SK-N-SH (cell line): ENCODE measurements around the gene PDGFC. TPM values are rescaled to one million over a fixed set of nuclear protein-coding genes. Genes with fewer than 3 reads are reported as not detected.

ENCODE experiments used
- CTCF ChIA-PET: fragments of 300-600, 350-600 bp; formaldehyde crosslinking; extraction: SDS; loops from one replicate; lab custom pipeline; 2021; lab: Yijun Ruan, JAX
- POLR2A ChIA-PET: fragments of 350-600 bp; sonication (Branson Sonifier 250); formaldehyde crosslinking; extraction: SDS; loops from one replicate; lab custom pipeline; 2020; ENCODE audit warnings: antibody characterized with exemption, inconsistent platforms; lab: Yijun Ruan, JAX
- DNase-seq: peaks from one replicate; pipeline ENCODE4 v3.0.0; 2012
- H2AFZ ChIP-seq: fragments of 200-600 bp; sonication (generic); 2 replicates; pipeline ENCODE4 v1.8.1; 2016; ENCODE audit warnings: antibody characterized with exemption, mild to moderate bottlenecking, low read depth
- H3F3A ChIP-seq: fragments of 200-600 bp; sonication (generic); replicated peaks from 2 replicates; pipeline ENCODE3; 2016; ENCODE audit warnings: antibody characterized with exemption, mild to moderate bottlenecking; ENCODE audit not compliant: insufficient read depth
- H3K27ac ChIP-seq, 2 experiments: fragments of 200-500 bp in 1 of 2; fragments of 200-600 bp in 1 of 2; sonication (Bioruptor generic) in 1 of 2; sonication (generic), shearing (Covaris generic) in 1 of 2; 2 replicates each; pipeline versions ENCODE4 v1.5.1 to v1.6.1; 2014 to 2016; ENCODE audit warnings: low read depth in 2 of 2, inconsistent platforms in 1 of 2, low read length in 1 of 2, mild to moderate bottlenecking in 1 of 2, mixed read lengths in 1 of 2
- H3K27me3 ChIP-seq: fragments of 200-600 bp; sonication (generic), shearing (Covaris generic); 2 replicates; pipeline ENCODE4 v1.6.1; 2016; ENCODE audit warnings: mixed run types; ENCODE audit not compliant: insufficient read depth
- H3K36me3 ChIP-seq, 2 experiments: fragments of 200-500 bp in 1 of 2; fragments of 200-600 bp in 1 of 2; sonication (Bioruptor generic) in 1 of 2; sonication (generic) in 1 of 2; replicated peaks in 1 of 2; 2 replicates each; pipeline versions ENCODE3 to v1.5.1; 2014 to 2016; ENCODE audit warnings: low read length in 1 of 2, mild to moderate bottlenecking in 1 of 2; ENCODE audit not compliant: insufficient read depth in 2 of 2, control insufficient read depth in 1 of 2
- H3K4me1 ChIP-seq, 2 experiments: fragments of 200-500 bp in 1 of 2; fragments of 200-600 bp in 1 of 2; sonication (Bioruptor generic) in 1 of 2; sonication (generic), shearing (Covaris generic) in 1 of 2; 2 replicates each; pipeline versions ENCODE4 v1.5.1 to v1.6.1; 2014 to 2016; ENCODE audit warnings: low read depth in 1 of 2, low read length in 1 of 2, mixed run types in 1 of 2; ENCODE audit not compliant: insufficient read depth in 2 of 2, control insufficient read depth in 1 of 2
- H3K4me2 ChIP-seq: fragments of 200-600 bp; sonication (generic), shearing (Covaris generic); 2 replicates; pipeline ENCODE4 v1.6.1; 2017; ENCODE audit warnings: mixed run types
- H3K4me3 ChIP-seq, 2 experiments: fragments of 200-500 bp in 1 of 2; fragments of 200-600 bp in 1 of 2; sonication (Bioruptor generic) in 1 of 2; sonication (generic), shearing (Covaris generic) in 1 of 2; 2 replicates each; pipeline versions ENCODE4 v1.5.1 to v1.8.1; 2014 to 2016; ENCODE audit warnings: low read depth in 2 of 2, inconsistent platforms in 1 of 2, low read length in 1 of 2, mild to moderate bottlenecking in 1 of 2, mixed read lengths in 1 of 2, moderate library complexity in 1 of 2
- H3K79me2 ChIP-seq: fragments of 200-600 bp; sonication (generic); 2 replicates; pipeline ENCODE4 v1.8.1; 2017; ENCODE audit warnings: mild to moderate bottlenecking; ENCODE audit not compliant: insufficient read depth
- H3K9ac ChIP-seq: fragments of 200-600 bp; sonication (generic); 2 replicates; pipeline ENCODE4 v1.6.1; 2017; ENCODE audit warnings: mixed run types
- H3K9me2 ChIP-seq: fragments of 200-600 bp; sonication (generic); 2 replicates; pipeline ENCODE4 v1.6.1; 2017; ENCODE audit warnings: mixed run types
- H3K9me3 ChIP-seq: fragments of 200-600 bp; sonication (generic); 2 replicates; pipeline ENCODE4 v1.6.1; 2017; ENCODE audit warnings: mixed run types, mild to moderate bottlenecking, moderate library complexity
- H4K20me1 ChIP-seq: fragments of 200-600 bp; sonication (generic); 2 replicates; pipeline ENCODE4 v1.6.1; 2017; ENCODE audit warnings: mild to moderate bottlenecking, mixed run types; ENCODE audit not compliant: insufficient read depth
- CHD2 ChIP-seq: fragments of 150-350 bp; IDR thresholded peaks from 2 replicates; pipeline ENCODE4 v1.6.1; 2018; ENCODE audit warnings: low read length; ENCODE audit not compliant: partially characterized antibody
- EP300 ChIP-seq, 2 experiments: IDR thresholded peaks; 2 replicates each; pipeline versions ENCODE4 v1.4.0 to v1.6.1; 2012; ENCODE audit warnings: borderline replicate concordance in 1 of 2, low read depth in 1 of 2, low read length in 1 of 2
- FOSL2 ChIP-seq: IDR thresholded peaks from 2 replicates; pipeline ENCODE4 v1.4.0; 2012; ENCODE audit warnings: low read depth, mild to moderate bottlenecking, moderate library complexity, borderline replicate concordance
- FOXM1 ChIP-seq: IDR thresholded peaks from 2 replicates; pipeline ENCODE4 v1.4.0; 2012; ENCODE audit warnings: low read depth, mild to moderate bottlenecking
- JUND ChIP-seq: IDR thresholded peaks from 2 replicates; pipeline ENCODE4 v1.4.0; 2012
- MEF2A ChIP-seq: IDR thresholded peaks from 2 replicates; pipeline ENCODE4 v1.4.0; 2012; ENCODE audit warnings: low read depth, borderline replicate concordance
- MXI1 ChIP-seq: IDR thresholded peaks from 2 replicates; pipeline ENCODE4 v1.6.1; 2012; ENCODE audit warnings: mild to moderate bottlenecking, low read depth, low read length, improper control_type of control experiment
- NFIC ChIP-seq: IDR thresholded peaks from 2 replicates; pipeline ENCODE4 v1.4.0; 2012; ENCODE audit warnings: borderline replicate concordance
- PBX3 ChIP-seq: IDR thresholded peaks from 2 replicates; pipeline ENCODE4; 2012
- RCOR1 ChIP-seq: fragments of 150-350 bp; IDR thresholded peaks from 2 replicates; pipeline ENCODE4 v1.6.1; 2017; ENCODE audit warnings: antibody characterized with exemption, low read length
- RXRA ChIP-seq: IDR thresholded peaks from 2 replicates; pipeline ENCODE4 v1.4.0; 2012; ENCODE audit warnings: low read depth, mild to moderate bottlenecking, borderline replicate concordance
- TAF1 ChIP-seq: IDR thresholded peaks from 2 replicates; pipeline ENCODE4 v1.6.1; 2012; ENCODE audit warnings: low read depth, mild to moderate bottlenecking, low read length, moderate library complexity, borderline replicate concordance
- USF1 ChIP-seq: IDR thresholded peaks from 2 replicates; pipeline ENCODE4 v1.4.0; 2012; ENCODE audit warnings: low read depth, borderline replicate concordance
- YY1 ChIP-seq: IDR thresholded peaks from 2 replicates; pipeline ENCODE4 v1.4.0; 2012; ENCODE audit warnings: low read depth, mild to moderate bottlenecking
- WGBS: methylation state at CpG from one replicate; pipeline ENCODE4 v1.1.6; 2017; ENCODE audit warnings: low lambda C conversion rate; 5-methylcytosine and 5-hydroxymethylcytosine counted together
- polyA plus RNA-seq, 3 experiments: library from polyadenylated mRNA; depleted of rRNA; stranded (reverse); fragments of >200 nt; gene quantifications; 2 replicates each; pipeline ENCODE4 v1.2.3, GENCODE V29; 2012
- TF ChIP-seq, protein P1 (sequence below): fragments of 150-350 bp; IDR thresholded peaks from 2 replicates; pipeline ENCODE4 v1.6.1; 2017; ENCODE audit warnings: antibody characterized with exemption, low read length, low read depth, borderline replicate concordance
- TF ChIP-seq, protein P2 (sequence below): fragments of 200-600 bp; sonication (generic); IDR thresholded peaks from 2 replicates; pipeline ENCODE4 v1.6.1; 2017; ENCODE audit warnings: antibody characterized with exemption, mild to moderate bottlenecking, moderate library complexity

PDGFC gene
- polyA plus RNA-seq, 1 of the 3 experiments (the other 2 are of a cell fraction): 29.8 TPM

- Histone ChIP-seq H3K27me3 (no peaks in the 10 kb centered on the region), H2AFZ (no peak overlapping the region), H3F3A (peaks cover 20% of the 10 kb centered on the region), H3K9me3 (peaks cover 7% of the 10 kb centered on the region; the same call in 1 of the 2 replicates), H3K4me3 (no peak overlapping the region), H3K9me2 (no peaks in the 10 kb centered on the region), H3K4me1 (peaks cover 0 to 8% of the 10 kb centered on the region in 2 experiments; a peak in 1 of 4 replicates), H3K27ac (no peak overlapping the region), H3K36me3 (peaks cover 0 to 17% of the 10 kb centered on the region in 2 experiments), H3K79me2 (peaks cover 96% of the 10 kb centered on the region), H3K4me2 (no peak overlapping the region), H3K9ac (no peak overlapping the region)
- no peak for DNase-seq
- WGBS: 67% methylated on average over 1 of the region's 1 CpG
- no peak for TF ChIP-seq EP300 (IDR thresholded peaks at IDR 0.05; ENCODE audit: borderline replicate concordance in 1 of 2, low read depth in 1 of 2, low read length in 1 of 2)
- no peak for TF ChIP-seq RCOR1
- no peak for TF ChIP-seq CHD2
- no peak for TF ChIP-seq NFIC
- no peak for TF ChIP-seq FOSL2
- TF ChIP-seq MEF2A: no peak
- TF ChIP-seq, protein P1, sequence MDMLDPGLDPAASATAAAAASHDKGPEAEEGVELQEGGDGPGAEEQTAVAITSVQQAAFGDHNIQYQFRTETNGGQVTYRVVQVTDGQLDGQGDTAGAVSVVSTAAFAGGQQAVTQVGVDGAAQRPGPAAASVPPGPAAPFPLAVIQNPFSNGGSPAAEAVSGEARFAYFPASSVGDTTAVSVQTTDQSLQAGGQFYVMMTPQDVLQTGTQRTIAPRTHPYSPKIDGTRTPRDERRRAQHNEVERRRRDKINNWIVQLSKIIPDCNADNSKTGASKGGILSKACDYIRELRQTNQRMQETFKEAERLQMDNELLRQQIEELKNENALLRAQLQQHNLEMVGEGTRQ: no peak
- TF ChIP-seq YY1: no peak
- no peak for TF ChIP-seq JUND
- TF ChIP-seq TAF1: no peak
- TF ChIP-seq, protein P2, sequence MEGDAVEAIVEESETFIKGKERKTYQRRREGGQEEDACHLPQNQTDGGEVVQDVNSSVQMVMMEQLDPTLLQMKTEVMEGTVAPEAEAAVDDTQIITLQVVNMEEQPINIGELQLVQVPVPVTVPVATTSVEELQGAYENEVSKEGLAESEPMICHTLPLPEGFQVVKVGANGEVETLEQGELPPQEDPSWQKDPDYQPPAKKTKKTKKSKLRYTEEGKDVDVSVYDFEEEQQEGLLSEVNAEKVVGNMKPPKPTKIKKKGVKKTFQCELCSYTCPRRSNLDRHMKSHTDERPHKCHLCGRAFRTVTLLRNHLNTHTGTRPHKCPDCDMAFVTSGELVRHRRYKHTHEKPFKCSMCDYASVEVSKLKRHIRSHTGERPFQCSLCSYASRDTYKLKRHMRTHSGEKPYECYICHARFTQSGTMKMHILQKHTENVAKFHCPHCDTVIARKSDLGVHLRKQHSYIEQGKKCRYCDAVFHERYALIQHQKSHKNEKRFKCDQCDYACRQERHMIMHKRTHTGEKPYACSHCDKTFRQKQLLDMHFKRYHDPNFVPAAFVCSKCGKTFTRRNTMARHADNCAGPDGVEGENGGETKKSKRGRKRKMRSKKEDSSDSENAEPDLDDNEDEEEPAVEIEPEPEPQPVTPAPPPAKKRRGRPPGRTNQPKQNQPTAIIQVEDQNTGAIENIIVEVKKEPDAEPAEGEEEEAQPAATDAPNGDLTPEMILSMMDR: no peak
- no peak for TF ChIP-seq RXRA
- TF ChIP-seq MXI1: no peak
- TF ChIP-seq PBX3: no peak
- no peak for TF ChIP-seq FOXM1
- TF ChIP-seq, all 33 proteins: peak for 0
- H4K20me1 ChIP-seq: no peaks in the 10 kb centered on the region
- POLR2A ChIA-PET: no interaction called here
- CTCF ChIA-PET: no interaction called here
Measured at GRCh38 chr4:156885374-156885773, 86.2 kb downstream of the PDGFC start.

DNA sequence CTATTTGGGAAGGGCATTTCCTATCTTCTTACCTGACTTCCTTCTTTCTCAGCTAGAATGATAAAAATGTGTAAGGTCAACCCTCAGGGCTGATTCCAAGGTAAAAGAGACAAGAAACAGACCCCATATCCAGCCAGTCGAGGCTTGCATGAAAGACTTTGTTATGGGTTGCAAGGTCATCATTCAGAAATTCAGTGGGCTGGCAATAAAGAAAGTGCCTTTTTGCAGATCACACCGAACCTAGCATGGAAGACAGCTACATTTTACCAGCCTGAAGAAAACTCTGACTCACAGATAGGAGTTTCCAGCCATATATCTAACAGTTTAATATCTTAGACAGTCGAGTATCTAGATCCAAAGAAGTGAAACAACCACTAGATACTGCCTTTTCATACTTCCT lies 87.4 kb downstream of the PDGFC start:
- H3F3A ChIP-seq: peaks cover 19% of the 10 kb centered on the region
- H3K4me3 ChIP-seq: peak overlapping the region in 1 of 2 experiments; percentile 0; a peak in 1 of 4 replicates
- 1% methylated on average over 3 of the region's 3 CpGs for WGBS
- no peaks in the 10 kb centered on the region for H4K20me1 ChIP-seq
- TF ChIP-seq USF1 (no peak), FOSL2 (peak; percentile 15; the same call in 1 of the 2 replicates)
- CTCF ChIA-PET: no interaction called here
- H2AFZ ChIP-seq: no peak overlapping the region
- H3K79me2 ChIP-seq: peaks cover 89% of the 10 kb centered on the region
- DNase-seq: no peak
- H3K36me3 ChIP-seq: peaks cover 0 to 19% of the 10 kb centered on the region in 2 experiments
- peak overlapping the region in 1 of 2 experiments; percentile 21; a peak in 1 of 4 replicates for H3K27ac ChIP-seq
- peaks cover 7% of the 10 kb centered on the region; the same call in 1 of the 2 replicates for H3K9me3 ChIP-seq
- no peaks in the 10 kb centered on the region for H3K4me1 ChIP-seq
- peak overlapping the region; percentile 21 for H3K4me2 ChIP-seq
- H3K9me2 ChIP-seq: no peaks in the 10 kb centered on the region
- no peaks in the 10 kb centered on the region for H3K27me3 ChIP-seq
- POLR2A ChIA-PET: no interaction called here
- H3K9ac ChIP-seq: peak overlapping the region; percentile 18; the same call in 1 of the 2 replicates
